K562 (cell line): ENCODE results near the gene TSGA10IP. TPM values are rescaled to one million over a fixed set of nuclear protein-coding genes. Genes with fewer than 3 reads are reported as not detected.

Source experiments
- ATF2 ChIP-seq: sonication (generic); formaldehyde crosslinking; IDR thresholded peaks from 2 replicates; pipeline ENCODE4 v1.8.1; 2022; ENCODE audit warnings: missing genetic modification reagents
- ATF3 ChIP-seq, 2 experiments: fragments of 450-650 bp in 1 of 2; sonication (generic) in 1 of 2; formaldehyde crosslinking in 1 of 2; IDR thresholded peaks in 1 of 2; conservative IDR thresholded peaks in 1 of 2; 2 replicates each; pipeline versions ENCODE4 v1.6.1 to v1.8.1; 2016 to 2023; ENCODE audit warnings: mild to moderate bottlenecking in 2 of 2, moderate library complexity in 2 of 2, inconsistent platforms in 1 of 2, missing genetic modification reagents in 1 of 2
- ATF7 ChIP-seq: fragments of 450-650 bp; IDR thresholded peaks from 2 replicates; pipeline ENCODE4 v1.7.1; 2014; ENCODE audit warnings: mild to moderate bottlenecking, moderate library complexity
- CTCFL ChIP-seq: IDR thresholded peaks from 2 replicates; pipeline ENCODE4 v1.6.1; 2011; ENCODE audit warnings: borderline replicate concordance, low read depth, mild to moderate bottlenecking, moderate library complexity, low read length; ENCODE audit not compliant: insufficient read depth, poor library complexity, severe bottlenecking
- ESRRA ChIP-seq: fragments of 450-650 bp; IDR thresholded peaks from 2 replicates; pipeline ENCODE4 v1.6.1; 2014; ENCODE audit warnings: low read depth, mild to moderate bottlenecking, moderate library complexity, borderline replicate concordance
- ETV1 ChIP-seq: fragments of 450-650 bp; conservative IDR thresholded peaks from 2 replicates; pipeline ENCODE4 v1.6.1; 2016; ENCODE audit warnings: missing genetic modification characterization, control low read depth, low read depth, missing compliant biosample characterization
- HDAC6 ChIP-seq: IDR thresholded peaks from 2 replicates; pipeline ENCODE4 v1.6.1; 2012; ENCODE audit warnings: low read depth, mild to moderate bottlenecking, control low read depth, inconsistent platforms, low read length, moderate library complexity
- IRF9 ChIP-seq: fragments of 450-650 bp; IDR thresholded peaks from 2 replicates; pipeline ENCODE4 v1.6.1; 2016; ENCODE audit warnings: missing biosample characterization, missing genetic modification characterization
- KLF13 ChIP-seq: fragments of 450-650 bp; IDR thresholded peaks from 2 replicates; pipeline ENCODE4 v1.6.1; 2016; ENCODE audit warnings: missing genetic modification characterization, low read depth, mild to moderate bottlenecking, missing compliant biosample characterization, moderate library complexity, borderline replicate concordance
- L3MBTL2 ChIP-seq: fragments of 450-650 bp; IDR thresholded peaks from 2 replicates; pipeline ENCODE4 v1.6.1; 2016; ENCODE audit warnings: mild to moderate bottlenecking, moderate library complexity
- MBD2 ChIP-seq: sonication (generic); IDR thresholded peaks from 2 replicates; pipeline ENCODE4 v1.6.1; 2016; ENCODE audit warnings: low read depth, borderline replicate concordance
- NFIC ChIP-seq: fragments of 450-650 bp; IDR thresholded peaks from 2 replicates; pipeline ENCODE4 v1.6.1; 2017; ENCODE audit warnings: mild to moderate bottlenecking, inconsistent platforms
- PYGO2 ChIP-seq: fragments of 450-650 bp; IDR thresholded peaks from 2 replicates; pipeline ENCODE4 v1.6.1; 2016; ENCODE audit warnings: mild to moderate bottlenecking, missing genetic modification characterization, moderate library complexity, missing compliant biosample characterization
- ZNF592 ChIP-seq: fragments of 450-650 bp; IDR thresholded peaks from 2 replicates; pipeline ENCODE4 v1.6.1; 2017; ENCODE audit warnings: antibody characterized with exemption, mild to moderate bottlenecking
- polyA plus RNA-seq, 8 experiments: library from polyadenylated mRNA; depleted of rRNA in 4 of 8; stranded (reverse) in 5 of 8; unstranded in 3 of 8; fragments of >200 nt; fragmentation: Nextera tagmentation in 2 of 8; fragmentation: Illumina TruSeq in 1 of 8; extraction: Ambion mirVana in 2 of 8; extraction: Trizol in 1 of 8; gene quantifications; 2 replicates each; pipeline versions ENCODE4 v1.2.1 to v1.2.3, GENCODE V29; 2011 to 2014; ENCODE audit warnings: inconsistent platforms in 1 of 8, missing spikeins in 1 of 8
- total RNA-seq, 7 experiments: library from RNA; depleted of rRNA in 6 of 7; stranded (reverse); fragments of >200 nt in 6 of 7; fragmentation: Illumina TruSeq in 2 of 7; extraction: Trizol in 2 of 7; gene quantifications; 2 replicates each; pipeline versions ENCODE4 v1.2.1 to v1.2.3, GENCODE V29; 2011 to 2021; ENCODE audit warnings: low replicate concordance in 1 of 7

The TSGA10IP gene
- total and polyA plus RNA-seq, 9 of the 15 experiments (the other 6 are each of a cell fraction or from before 2014, with no cell fraction given) = not detected

GRCh38 chr11:65988791-65989592, 43.7 kb downstream of the TSGA10IP start (continued):
- TF ChIP-seq ATF3 (IDR thresholded peaks at IDR 0.05) (no peak), ATF3 (CRISPR knock-in tag; conservative IDR thresholded peaks at IDR 0.05) (no peak), ZNF592 (0 out of 2 replicates have a peak, but pooled peaks have one; percentile 33), CTCFL (peak; percentile 42), ATF7 (peak; percentile 53; the same call in 1 of the 2 replicates), L3MBTL2 (peak; percentile 56; the same call in 1 of the 2 replicates), MBD2 (no peak), PYGO2 (no peak), NFIC (peak; percentile 56; the same call in 1 of the 2 replicates), IRF9 (0 out of 2 replicates have a peak, but pooled peaks have one; percentile 19), HDAC6 (no peak), ATF2 (CRISPR knock-in tag) (no peak), ESRRA (0 out of 2 replicates have a peak, but pooled peaks have one; percentile 37), KLF13 (tag) (peak; percentile 49; the same call in 1 of the 2 replicates), ETV1 (tag) (0 out of 2 replicates have a peak, but pooled peaks have one; percentile 12)
